GM21423 (cell line): Measurements from ENCODE around the gene GOLGA1.
A peak's percentile ranks its signal among the peaks of the same experiment; 100 is the strongest.
"Not testable (repeated sequence)": the region's sequence is repeated elsewhere in the genome, so short reads cannot be mapped to it uniquely, and the experiment has no call there.

Experiments
- ATAC-seq: cut with Tn5 transposase; IDR thresholded peaks from one replicate; pipeline ENCODE4 v1.9.1; 2021; ENCODE audit warnings: mild to moderate bottlenecking, moderate library complexity; ENCODE audit not compliant: unreplicated experiment

Gene GOLGA1

GRCh38 chr9:124940894-124941678, at the start of gene GOLGA1:
GOLGA1 (minus strand) TSS chr9:124941083; CDS start chr9:124938711, 2,372 bp downstream.
- ATAC-seq: peak; percentile 84

GRCh38 chr9:124983698-124984097, 42.8 kb upstream of the GOLGA1 start:
- no peak for ATAC-seq

GRCh38 chr9:124980431-124980830, 39.5 kb upstream of the GOLGA1 start:
- ATAC-seq: no peak

- no peak for ATAC-seq
Observed at GRCh38 chr9:124975131-124975530, 34.2 kb upstream of the GOLGA1 start.

DNA sequence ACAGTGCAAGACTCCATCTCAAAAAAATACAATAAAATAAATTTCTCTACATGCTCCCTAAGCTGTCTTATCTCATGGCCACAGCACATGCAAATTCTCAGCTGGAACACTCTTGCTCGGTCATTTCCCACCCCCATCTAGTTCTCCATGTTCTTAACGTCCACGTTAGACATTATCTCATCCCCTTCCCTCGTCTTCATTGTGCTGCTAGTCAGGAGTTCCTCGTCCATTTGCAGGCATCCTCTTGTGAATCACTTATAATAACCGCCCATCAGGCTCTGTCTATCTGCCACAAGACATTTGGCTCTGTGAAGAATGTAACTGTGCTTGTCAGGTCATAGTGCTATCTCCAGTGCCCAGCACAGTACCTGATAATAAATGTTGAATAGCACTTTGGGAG, 32.9 kb upstream of the GOLGA1 start:
- no peak for ATAC-seq

GRCh38 chr9:124972241-124972770, 31.4 kb upstream of the GOLGA1 start:
- no peak for ATAC-seq

- no peak for ATAC-seq
Observed at GRCh38 chr9:124969401-124969800, 28.5 kb upstream of the GOLGA1 start.

DNA sequence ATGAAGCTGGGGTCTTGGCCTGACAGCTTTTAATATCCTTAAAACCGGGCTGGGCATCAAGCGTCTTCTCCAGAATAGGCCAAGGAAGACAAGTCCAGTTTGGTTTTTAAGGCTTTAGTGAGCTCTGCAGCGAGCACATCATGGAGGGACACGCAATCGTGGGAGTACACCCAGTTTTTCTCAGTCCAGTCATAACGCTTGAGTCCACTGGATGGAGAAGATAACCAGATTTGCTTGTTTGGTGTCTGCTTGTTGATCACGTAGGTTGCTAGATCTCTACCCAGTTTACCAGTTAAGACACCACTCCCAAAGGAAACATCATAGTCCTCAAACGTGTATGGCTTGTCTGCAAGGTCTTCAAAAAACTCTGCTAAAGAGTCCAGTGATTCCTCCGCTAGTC, 27.4 kb upstream of the GOLGA1 start:
- no peak for ATAC-seq

DNA sequence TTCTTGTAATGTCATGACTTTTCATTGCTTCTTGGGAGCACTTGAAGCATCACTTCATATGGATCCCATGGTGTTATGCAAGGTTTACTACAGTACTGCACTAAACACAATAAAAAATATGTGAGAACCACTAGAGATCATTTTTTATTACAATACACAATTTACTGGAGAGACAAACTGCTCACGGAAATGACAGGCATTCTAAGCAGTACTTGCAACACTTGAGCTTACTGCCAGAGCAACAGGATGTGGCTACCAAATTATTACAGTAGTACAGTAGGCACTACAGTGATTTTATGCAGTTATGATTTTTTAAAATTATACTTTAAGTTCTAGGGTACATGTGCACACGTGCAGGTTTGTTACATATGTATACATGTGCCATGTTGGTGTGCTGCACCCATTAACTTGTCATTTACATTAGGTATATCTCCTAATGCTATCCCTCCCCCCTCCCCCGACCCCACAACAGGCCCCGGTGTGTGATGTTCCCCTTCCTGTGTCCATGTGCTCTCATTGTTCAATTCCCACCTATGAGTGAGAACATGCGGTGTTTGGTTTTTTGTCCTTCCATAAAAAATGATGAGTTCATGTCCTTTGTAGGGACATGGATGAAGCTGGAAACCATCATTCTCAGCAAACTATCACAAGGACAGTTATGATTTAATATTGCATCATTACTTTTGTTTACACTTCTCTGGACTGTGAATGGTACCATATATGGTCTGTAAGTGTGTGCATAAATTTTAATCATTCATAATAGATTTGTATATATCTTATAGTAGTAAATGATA, 25.1 kb upstream of the GOLGA1 start:
- ATAC-seq: not testable (repeated sequence)

- no peak for ATAC-seq
Observed at GRCh38 chr9:124964604-124965003, 23.7 kb upstream of the GOLGA1 start.

DNA sequence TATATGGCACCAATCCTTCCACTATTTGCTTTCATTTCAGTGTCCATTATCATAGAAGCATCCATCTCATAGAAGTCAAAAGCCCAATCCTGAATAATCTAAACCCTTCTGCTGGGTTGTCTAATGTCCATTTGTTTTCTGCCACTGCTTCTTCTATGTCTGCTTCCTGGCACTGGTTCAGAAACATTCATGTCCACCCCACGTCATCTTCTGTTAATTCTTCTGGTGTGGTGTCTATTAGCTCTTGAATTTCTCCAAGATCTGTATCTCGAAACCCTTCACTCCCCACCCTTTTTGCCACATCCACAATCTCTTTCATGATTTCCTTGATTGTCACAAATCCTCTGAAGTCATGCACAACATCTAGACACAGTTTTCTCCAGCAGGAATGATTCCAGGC, 23.2 kb upstream of the GOLGA1 start:
- no peak for ATAC-seq

- ATAC-seq: no peak
Observed at GRCh38 chr9:124960409-124960752, 19.5 kb upstream of the GOLGA1 start.

DNA sequence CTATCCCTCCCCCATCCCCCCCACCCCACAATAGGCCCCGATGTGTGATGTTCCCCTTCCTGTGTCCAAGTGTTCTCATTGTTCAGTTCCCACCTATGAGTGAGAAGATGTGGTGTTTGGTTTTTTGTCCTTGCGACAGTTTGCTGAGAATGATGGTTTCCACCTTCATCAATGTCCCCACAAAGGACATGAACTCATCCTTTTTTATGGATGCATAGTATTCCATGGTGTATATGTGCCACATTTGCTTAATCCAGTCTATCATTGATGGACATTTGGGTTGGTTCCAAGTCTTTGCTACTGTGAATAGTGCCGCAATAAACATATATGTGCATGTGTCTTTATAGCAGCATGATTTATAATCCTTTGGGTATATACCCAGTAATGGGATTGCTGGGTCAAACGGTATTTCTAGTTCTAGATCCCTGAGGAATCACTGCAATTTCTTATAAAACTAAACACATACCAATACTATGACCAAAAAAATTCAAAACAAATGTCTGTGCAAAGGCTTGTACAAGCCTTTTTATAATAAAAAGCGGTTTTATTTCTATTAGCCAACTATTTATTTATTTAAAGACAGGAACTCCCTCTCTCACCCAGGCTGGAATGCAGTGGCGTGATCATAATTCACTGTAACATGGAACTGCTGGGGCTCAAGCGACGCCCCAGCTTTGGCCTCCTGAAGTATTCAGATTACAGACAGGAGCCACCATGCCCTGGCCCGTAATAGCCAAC, 19.0 kb upstream of the GOLGA1 start:
- ATAC-seq: not testable (repeated sequence)

- ATAC-seq: no peak
Observed at GRCh38 chr9:124954255-124954654, 13.4 kb upstream of the GOLGA1 start.

DNA sequence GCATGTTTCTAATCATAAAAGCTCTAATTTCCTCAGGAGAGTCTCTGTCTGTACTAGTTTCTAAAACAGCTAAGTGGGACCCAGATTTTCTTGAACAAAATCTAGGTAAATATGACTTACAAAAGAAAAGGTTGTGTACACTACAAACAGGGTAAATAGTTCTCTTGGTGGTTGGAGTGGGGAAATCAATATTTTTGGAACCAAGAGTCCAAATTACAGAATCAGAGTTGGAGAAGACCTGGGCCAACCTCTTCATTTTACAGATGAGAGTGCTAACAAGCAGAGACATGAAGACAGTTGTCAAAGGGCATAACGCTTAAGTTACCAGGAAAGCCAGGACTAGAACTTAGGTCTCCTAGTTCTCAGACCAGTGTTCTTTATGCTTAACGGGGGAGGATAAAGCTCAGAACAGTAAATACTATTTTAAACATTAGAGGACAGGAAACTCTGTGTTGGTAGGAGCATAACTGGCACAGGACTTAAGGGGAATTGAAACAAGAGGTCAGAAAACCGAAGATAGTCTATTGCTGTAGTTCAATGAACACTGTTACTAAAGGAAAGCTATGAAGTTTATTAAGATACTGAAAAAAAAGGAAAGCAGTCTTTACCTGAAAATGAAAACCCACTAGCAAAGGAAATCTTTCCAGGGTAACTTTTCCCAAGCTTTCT, 9.3 kb upstream of the GOLGA1 start:
- ATAC-seq: no peak

DNA sequence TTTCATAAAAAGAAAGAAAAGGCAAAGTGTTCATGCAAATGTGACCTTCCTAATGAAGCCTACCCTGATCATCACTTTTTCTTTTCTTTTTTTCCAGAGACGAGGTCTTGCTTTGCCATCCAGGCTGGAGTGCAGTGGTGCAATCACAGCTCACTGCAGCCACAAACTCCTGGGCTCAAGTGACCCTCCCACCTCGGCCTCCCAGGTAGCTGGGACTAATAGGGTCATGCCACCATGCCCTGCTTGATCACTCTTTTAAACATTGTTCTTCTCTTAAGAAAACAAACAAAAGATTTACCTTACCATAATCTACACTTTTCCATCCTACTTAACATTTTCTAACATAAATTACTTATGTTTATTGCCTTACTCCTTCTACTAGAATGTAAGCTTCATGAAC, 8.5 kb upstream of the GOLGA1 start:
- no peak for ATAC-seq

DNA sequence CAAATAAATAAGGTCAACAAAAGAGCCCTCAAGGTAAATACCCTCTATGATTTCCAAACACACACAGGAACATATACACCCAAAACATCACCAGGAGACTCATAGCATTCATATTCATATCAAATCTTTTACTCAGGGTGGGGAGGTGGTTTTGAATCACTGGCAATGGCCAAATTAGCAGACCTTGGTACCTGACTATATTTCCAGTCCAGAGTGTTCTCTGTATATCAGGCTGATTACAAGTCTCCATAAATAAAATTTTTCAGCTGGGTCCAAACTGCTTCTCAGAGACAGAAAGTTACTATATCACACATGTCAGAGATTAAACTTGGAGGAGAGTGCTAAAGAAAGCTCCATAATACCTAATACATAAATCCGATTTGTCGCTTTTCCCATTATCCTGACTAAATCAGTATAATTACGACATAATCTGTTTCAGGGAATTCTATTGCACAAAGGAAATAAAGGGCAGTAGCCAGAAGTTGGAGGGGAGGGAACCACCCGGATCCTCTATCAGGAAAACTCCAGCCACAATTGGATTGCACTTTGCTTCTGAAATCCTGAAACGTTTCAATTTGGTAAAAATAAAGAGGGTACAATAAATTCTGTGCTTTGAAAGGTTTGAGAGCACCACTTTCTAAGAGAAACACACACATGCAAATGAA, 7.0 kb upstream of the GOLGA1 start:
- no peak for ATAC-seq

GRCh38 chr9:124946167-124946566, 5.3 kb upstream of the GOLGA1 start:
- ATAC-seq: no peak

DNA sequence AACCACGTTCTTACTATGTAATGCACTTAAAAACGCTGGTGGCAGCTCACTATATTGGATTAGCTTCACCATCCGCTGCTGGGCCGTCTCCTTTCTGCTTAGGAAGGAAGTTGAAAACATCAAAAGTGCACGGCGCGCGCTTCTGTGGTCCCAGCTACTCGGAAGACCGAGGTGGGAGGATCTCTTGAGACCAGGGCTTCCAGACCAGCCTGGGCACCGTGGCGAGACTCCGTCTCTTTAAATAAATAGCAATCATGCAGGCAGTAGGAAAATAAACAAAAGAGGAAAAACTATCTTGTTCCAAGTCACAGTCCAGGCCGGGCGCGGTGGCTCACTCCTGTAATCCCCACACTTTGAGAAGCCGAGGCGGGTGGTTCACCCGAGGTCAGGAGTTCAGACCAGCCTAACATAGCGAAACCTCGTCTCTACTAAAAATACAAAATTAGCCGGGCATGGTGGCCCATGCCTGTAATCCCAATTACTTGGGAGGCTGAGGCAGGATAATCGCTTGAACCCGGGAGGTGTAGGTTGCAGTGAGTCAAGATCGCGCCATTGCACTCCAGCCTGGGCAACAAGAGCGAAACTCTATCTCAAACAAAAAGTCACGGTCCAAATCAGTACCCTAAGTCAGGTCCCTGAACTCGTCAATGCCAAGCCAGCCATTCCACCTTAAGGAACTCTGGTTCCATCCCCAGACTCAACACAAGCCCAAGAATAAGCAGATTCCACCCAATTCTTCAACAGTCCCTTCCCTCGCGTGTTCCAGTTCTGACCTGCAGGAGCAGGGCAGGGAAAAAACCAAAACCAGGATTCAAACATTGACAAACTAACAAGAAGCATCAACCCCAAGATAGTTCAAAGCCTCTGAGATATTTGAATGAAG, 1.0 kb upstream of the GOLGA1 start:
- ATAC-seq: peak; percentile 27
